ENCODE results near the gene CDKAL1. TPM values are rescaled to one million over a fixed set of nuclear protein-coding genes. Genes with fewer than 3 reads are reported as not detected.
"Not testable (repeated sequence)": the region's sequence is repeated elsewhere in the genome, so short reads cannot be mapped to it uniquely, and the experiment has no call there.

CDKAL1 gene
- total RNA-seq, 1 donor from 2014 or later, result 29.5 TPM

DNA sequence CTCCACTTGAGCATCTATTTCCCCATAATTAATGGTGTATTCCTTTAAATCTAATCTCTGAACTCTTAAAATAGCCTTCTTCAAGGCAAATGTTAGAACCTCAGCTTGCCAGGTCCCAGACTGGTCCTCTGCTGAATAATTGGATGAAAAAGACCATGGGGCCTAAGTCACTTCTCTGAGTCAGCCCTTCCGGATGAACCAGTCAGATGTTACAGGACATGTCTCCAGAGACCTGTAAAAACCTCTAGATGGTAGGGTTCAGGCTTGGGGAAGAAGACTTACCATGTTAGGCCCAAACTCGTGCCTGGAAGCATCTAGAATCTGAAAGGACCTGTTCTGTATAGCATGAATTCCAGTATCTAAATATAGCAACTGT is 97.3 kb downstream of the CDKAL1 start:
- intact Hi-C loops (cut with micrococcal nuclease), result no loop called here

DNA sequence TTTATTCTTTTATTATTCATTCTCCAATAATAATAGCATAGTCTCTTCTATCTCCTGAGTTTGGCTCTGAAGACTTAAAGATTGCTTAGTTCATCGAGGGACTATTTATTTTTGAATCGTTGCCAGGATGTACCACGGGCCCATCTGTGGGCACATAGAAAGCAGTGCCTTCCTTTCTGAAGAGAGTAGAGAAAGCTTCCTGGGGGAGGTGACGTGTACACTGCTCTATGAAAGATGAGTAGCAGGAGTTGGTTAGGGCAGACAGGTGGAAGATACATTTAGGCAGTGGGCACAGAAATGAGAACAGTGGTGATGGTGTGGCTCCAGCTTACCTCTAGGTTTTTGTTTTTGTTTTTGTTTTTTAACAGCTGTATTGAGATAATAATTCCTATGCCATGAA is 98.4 kb downstream of the CDKAL1 start:
- intact Hi-C loops (cut with micrococcal nuclease), result no loop called here

DNA sequence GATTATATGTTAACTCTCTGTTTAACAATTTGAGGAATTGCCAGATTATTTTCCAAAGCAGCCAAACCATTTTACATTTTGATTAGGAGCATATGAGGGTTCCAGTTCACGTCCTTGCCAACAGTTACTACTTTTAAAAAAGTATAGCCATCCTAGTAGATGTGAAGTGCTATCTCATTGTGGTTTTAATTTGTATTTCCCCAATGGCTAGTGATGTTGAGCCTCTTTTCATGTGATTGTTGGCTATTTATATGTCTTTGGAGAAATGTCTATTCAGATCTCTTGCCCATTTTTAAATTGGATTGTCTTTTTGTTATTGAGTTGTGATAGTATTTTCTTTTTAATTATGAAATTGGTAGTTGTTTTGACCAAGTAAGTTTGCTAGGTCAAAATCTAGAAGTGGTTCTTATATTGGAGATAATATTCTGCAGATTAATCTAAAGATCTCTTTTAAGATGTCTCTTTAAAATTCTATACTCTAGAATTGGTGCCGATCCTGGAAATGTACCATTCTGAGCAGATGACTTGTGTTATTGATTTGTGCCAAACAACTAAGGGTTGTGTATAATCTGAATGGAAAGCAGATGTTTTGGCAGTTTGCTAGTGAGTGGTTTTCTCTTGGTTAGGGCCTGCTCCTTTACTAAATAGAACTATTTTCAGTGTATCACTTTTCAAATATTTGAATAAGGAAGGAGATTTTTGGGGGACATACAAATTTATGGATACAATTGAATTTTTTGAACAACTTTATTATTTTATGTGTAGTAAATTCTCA is 99.5 kb downstream of the CDKAL1 start:
- intact Hi-C loops (cut with micrococcal nuclease), result no loop called here

DNA sequence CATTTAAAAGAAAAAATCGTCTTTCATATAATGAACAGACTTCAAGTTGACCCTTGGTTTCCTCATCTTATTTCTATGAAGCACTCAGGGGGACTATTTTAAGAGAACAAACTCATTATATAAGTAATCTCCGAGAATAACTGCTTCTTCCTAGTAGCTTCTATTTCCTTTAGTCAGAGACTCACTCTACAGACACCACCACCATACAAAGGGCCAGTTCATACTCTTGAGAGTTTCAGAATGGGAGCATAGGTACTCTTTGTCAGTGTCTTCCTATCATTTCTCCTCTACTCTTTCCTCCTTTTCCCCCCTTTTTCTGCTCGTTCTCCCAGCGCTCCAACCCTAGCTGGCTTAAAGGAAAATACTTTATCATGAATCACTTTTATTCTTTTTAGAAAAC is 104.9 kb downstream of the CDKAL1 start:
- intact Hi-C loops (cut with micrococcal nuclease), result no loop called here

DNA sequence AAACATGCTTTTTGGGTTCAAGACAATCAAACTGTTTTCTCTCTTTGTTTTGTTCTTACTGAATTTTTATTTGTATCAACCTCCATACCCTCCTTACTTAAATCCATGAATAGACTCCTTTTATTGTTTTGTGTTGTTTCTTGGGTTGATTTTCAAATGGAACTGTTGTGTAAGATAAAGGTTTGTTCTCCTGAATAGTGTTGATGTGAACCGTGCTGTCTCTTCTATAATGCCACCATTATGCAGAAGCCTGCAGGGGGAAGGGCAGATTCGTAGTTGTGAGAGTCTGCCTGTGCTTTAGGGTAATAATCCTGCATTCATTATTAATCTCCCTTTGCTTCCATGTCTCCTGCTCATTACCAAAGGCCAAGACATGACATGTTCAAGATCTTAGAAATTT is 105.9 kb downstream of the CDKAL1 start:
- intact Hi-C loops (cut with micrococcal nuclease), result no loop called here

DNA sequence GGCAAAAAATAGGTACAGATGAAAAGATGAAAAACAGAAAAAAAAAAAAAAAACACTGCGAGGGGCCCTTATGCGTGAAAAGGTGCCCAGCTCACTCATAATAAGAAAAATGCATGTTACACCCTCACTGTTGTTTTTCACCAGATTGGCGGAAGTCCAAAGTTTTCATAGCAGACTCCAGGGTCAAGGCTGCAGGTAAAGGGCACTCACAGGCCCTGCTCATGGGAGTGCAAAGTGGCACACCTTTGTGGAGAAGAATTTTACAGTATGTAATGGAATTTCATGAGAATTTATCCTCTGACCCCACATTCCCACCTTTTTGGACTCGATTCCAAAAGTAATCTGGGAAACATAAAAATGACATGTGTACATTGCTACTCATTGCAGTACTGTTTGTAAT is 108.2 kb downstream of the CDKAL1 start:
- intact Hi-C loops (cut with micrococcal nuclease), result no loop called here

DNA sequence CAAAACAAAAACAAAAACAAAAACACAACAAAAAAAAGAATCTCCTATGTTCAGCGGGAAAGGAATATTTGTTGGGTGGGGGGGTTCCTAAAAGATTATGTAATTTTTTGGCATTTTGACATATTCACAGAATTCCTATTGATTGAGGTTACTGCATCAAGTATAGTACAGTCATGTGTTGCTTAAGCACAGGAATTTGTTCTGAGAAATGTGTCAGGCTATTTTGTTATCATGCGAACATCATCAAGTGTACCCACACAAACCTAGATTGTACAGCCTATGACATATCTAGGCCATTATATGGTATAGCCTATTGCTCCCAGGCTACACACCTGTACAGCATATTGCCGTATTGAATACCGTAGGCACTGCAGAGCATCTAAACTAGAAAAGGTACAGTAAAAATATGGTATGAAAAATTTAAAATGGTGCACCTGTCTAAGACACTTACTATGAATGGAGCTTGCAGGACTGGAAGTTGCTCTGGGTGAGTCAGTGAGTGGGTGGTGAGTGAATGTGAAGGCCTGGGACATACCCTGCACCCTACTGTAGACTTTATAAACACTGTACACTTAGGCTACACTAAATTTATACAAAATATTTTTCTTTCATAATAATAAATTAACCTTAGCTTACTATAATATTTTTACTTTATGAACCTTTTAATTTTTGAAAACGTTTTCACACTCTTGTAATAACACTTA is 110.6 kb downstream of the CDKAL1 start:
- intact Hi-C loops (cut with micrococcal nuclease), result no loop called here

DNA sequence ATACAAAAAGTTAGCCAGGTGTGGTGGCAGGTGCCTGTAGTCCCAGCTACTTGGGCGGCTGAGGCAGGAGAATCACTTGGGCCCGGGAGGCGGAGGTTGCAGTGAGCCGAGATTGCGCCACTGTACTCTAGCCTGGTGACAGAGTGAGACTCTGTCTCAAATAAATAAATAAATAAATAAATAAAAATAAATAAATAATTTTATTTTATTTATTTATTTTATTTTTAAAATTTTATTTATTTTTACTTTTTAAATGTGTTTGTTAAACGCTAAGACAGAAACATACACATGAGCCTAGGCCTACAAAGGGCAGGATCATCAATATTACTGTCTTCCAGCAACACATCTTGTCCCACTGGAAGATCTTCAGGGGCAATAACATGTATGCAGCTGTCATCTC is 111.3 kb downstream of the CDKAL1 start:
- intact Hi-C loops (cut with micrococcal nuclease), result not testable (repeated sequence)

DNA sequence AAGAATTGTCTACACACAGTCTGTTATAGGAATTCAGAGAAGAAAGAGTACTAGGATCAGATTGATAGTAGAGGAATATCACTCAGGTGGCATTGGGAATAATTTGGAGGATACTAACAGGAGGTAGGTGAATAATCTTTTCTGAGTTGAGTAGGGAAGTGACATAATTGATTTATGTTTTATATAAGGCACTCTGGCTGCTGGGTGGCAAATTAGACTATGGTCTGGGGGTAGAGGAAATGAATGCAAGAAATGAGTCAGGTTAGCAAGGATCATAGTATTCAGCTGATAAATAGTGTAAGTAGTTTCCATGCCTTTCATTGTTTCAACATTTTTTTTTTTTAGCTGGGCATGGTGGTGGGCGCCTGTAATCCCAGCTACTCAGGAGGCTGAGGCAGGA is 113.3 kb downstream of the CDKAL1 start:
- intact Hi-C loops (cut with micrococcal nuclease), result no loop called here

DNA sequence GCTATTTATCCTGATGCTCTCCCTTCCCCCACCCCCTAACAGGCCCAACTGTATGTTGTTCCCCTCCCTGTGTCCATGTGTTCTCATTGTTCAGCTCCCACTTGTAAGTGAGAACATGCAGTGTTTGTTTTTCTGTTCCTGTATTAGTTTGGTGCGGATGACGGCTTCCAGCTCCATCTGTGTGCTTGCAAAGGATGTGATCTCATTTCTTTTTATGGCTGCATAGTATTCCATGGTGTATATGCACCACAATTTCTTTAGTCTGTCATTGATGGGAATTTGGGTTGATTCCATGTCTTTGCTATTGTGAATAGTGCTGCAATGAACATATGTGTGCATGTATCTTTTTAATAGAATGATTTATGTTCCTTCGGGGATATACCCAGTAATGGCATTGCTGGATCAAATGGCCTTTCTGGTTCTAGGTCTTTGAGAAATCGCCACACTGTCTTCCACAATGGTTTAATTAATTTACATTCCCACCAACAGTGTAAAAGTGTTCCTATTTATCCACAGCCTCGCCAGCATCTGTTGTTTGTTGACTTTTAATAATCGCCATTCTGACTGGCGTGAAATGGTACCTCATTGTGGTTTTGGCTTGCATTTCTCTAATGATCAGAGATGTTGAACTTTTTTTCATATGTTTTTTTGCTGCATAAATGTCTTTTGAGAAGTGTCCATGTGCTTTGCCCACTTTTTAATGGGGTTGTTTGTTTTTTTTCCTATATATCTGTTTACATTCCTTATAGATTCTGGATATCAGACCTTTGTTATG is 115.6 kb downstream of the CDKAL1 start:
- intact Hi-C loops (cut with micrococcal nuclease), result not testable (repeated sequence)

DNA sequence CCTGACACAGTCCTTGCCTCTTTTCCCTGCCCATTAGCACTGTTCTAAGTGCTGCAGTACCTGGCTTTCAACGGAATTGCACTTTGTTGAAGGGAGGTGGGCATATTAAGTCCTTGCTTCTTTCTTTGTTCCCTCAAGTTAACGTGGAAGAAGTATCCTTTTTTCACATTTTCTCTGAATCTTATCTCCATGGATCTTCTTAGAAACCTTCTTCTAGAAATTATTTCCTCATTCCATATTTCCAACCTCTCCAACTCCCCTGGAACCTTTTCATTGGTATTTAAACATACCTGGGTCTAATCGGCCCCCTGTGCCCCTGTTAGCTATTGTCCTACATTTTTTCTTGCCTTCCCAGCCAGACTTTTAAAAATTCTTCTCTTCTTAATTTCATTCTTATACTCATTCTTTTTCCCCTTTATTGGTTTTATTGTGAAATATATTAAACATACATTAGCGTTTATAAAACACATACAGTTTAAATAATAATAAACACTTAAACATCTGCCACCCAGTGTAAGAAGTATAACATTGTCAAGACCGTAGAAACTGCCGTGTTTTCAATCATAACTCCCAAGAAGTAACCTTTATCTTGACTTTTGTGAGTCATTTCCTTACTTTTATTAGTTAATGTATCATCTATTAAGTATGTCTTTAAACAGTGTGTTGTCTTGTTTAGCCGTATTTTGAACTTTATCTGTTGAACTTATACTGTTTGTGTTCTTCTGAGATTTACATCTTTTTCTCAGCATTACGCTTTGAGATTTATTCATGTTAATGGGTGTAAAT is 118.2 kb downstream of the CDKAL1 start:
- intact Hi-C loops (cut with micrococcal nuclease), result no loop called here

DNA sequence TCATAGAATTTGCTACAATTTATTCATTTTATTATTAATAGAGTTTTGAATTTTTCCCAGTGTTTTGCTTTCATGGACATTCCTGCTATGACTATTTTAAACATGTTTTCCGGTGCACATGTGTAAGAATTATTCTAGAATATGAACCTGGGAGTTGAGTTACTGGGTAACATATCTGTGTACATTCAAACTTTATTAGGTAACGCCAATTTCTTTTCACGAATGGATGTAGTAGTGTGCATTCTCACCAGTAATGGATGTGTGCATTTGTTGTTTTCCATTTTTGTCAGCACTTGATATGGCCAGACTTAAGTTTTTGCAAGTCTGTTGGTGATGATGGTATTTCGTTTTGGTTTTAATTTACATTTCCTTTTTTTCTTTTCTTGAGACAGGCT is 118.8 kb downstream of the CDKAL1 start:
- intact Hi-C loops (cut with micrococcal nuclease), result no loop called here

DNA sequence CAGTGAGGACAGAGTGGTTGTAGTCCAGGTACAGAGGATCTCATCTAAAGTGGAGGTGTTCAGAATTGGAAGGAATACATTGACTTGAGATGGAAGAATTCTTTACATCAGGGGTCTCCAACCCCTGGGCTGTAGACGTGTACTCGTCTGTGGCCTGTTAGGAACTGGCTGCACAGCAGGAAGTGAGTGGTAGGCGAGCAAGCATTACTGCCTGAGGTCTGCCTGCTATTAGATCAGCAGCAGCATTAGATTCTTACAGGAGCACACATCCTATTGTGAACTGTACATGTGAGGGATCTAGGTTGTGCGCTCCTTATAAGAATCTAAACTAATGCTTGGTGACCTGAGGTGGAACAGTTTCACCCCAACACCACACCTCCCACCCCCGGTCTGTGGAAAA is 121.1 kb downstream of the CDKAL1 start:
- intact Hi-C loops (cut with micrococcal nuclease), result no loop called here

DNA sequence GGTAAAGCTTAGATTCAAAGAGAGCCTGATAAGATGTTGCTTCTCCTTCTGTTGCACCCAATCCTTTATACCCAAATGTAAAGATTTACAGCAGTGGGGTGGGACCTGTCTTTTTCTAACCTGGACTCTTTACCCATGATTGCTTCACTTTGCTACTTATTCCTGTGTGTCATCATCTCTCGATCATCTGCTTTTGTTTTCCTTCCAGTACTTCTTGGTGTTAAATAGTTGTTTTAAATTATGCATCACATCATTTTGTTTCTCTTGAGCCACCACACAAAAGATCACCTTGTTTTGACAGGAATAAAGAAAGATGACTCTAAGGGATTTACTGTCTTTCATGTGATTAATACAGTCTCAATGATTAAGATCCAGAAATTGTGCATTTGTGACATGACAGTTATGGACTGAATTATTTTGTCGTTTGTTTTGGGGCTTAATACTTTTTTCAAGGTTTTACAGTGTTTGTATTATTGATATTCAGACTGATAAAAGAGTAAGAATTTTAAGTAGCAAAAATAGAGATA is 123.1 kb downstream of the CDKAL1 start:
- intact Hi-C loops (cut with micrococcal nuclease), result no loop called here

DNA sequence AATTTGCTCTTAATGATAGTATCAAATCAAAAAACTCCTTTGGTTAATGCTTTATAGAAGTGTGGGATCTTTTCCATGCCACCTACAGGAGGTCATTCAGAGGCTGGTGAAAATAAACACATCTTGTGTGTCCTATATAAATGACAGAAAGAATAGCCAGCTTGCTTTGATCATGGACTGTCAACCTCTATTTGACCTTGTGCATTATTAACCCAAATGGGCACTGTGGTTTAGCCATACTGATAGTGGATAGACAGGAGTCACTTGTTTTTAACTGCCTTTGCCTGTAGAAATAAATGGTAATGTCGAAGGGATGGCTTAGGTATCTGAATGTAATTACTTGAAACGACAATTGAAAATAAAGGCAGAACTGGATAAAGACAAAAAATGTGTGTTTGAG is 123.8 kb downstream of the CDKAL1 start:
- intact Hi-C loops (cut with micrococcal nuclease), result no loop called here

DNA sequence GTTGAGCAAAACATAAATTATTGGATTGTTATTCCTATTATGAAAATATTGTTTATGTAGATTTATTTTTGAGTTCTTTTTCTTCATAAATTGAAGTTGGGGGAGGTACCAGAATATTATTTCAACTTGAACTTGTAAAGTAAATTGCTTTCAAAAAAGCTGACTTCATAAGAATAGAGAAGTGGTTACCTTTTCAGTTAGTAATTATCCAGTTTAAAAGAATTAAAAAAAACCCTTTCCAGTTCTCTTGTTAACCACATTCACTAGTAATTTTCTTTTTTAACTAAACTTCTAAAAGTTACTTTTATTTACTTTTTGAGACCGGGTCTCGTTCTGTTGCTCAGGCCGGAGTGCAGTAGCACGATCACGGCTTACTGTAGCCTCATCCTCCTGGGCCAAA is 124.3 kb downstream of the CDKAL1 start:
- intact Hi-C loops (cut with micrococcal nuclease), result no loop called here

DNA sequence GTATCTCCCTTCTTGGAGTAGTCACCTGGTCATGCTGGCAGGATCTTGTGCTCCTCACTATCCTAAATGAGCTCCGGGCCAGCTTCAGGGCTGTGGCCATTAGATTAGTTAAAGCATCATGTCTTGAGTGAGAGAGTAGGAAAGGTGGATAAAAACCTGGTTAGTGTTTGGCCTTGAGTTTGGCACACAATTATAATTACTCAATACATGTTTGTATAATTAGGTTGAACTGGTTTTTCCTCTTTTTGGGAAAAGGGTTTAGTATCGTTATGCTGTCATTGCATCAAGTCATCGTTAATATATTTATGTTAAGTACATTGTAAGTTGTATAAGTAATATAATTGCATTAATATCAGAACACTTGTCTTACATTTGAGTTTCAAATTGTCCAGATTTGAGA is 126.3 kb downstream of the CDKAL1 start:
- intact Hi-C loops (cut with micrococcal nuclease), result no loop called here

DNA sequence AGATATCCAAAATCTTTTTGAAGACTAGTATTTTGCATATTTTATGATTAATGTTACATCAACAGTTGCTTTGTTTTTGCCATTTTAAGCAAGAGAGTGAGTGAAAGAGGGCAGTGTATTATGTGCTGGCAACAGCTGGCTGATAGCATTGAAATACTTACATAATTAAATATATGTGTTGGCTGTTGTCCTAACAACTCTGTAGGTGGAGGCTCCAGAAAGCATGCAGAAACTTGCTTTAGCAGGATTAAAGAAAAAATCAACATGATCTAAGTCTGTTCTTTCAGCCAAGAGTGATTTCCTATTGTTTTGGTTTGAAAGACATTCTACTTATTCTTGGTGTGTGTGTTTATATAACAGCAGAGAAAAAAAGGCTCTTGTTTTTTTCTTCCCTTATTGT is 127.5 kb downstream of the CDKAL1 start:
- intact Hi-C loops (cut with micrococcal nuclease), result no loop called here

DNA sequence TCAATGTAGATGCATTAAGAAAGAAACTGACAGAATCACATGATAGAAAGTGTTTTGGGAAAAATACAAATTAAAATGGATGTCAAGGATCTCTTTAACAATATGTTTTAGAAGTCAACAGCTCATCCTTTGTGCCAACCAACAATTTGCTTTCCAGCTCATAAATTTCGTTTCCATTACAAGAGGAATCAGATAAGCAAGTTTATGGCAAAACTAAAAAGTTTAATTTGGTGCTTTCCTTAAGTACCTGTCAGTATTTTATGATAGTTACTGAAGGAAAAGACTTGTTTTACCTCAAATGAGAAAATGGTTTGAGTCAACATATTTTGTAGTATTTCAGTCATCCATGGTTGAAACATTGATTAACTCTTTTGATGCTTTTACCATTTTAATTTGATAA is 130.0 kb downstream of the CDKAL1 start:
- intact Hi-C loops (cut with micrococcal nuclease), result no loop called here

DNA sequence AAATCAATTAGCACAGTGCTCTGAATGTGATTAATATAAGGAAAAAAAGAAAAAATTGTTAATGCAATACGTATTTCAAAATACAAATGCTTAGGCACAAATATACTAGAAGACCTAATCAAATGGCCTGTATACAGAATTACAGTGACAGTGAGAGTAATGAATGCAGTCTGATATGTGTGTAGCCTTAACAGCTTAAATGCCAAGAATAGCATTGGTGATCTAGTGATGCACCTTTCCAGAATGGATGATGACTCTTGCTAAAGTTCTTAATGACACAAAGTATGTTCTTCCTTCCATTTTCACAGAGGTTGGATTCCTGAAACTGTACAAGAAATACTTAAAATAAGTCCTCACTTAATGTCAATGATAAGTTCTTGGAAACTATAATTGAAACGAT is 131.0 kb downstream of the CDKAL1 start:
- intact Hi-C loops (cut with micrococcal nuclease), result no loop called here

DNA sequence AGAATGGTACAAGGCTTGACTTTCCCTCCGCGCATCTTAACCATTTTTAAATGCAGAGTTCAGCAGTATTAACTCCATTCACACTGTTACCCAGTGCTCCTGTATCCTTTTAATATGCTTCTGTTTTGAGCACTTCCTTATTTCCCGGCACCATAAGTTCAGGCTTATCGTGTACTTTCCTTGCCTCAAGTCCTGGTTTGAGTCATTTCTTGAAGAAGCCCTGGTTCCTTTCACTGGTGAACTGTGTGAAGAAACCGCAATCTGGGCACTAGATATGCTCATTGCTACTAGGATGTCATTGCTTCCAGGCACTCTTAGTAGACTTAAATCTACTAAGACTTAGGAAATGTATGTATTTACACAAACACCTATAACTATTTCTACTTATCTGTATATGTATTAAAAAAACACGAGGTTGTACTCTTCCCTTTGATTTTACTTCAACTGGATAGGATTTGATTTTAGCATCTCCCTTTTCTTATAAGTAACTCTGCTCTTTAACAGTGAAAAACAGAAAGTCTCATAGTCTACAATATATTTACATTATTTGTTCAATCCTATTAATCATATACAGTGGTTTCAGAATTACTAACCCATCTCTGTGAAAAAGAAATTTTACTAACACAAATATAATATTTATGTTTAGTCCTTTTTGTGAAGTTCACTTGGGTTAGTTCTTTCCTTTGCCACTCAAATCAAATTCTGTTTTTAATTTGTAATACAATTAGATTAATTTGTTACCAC is 135.5 kb downstream of the CDKAL1 start:
- intact Hi-C loops (cut with micrococcal nuclease), result no loop called here

Data from T-helper 2 cell treated with Interferon-gamma antibody and Interleukin-4, amounts not matched to agents 100 ng/mL and 5 ng/mL, for 36 hours (primary cell).